ENCODE measurements around the gene DDX42. TPM values are rescaled to one million over a fixed set of nuclear protein-coding genes. Genes with fewer than 3 reads are reported as not detected.
"Not testable (repeated sequence)": the region's sequence is repeated elsewhere in the genome, so short reads cannot be mapped to it uniquely, and the experiment has no call there.

Gene DDX42
- total RNA-seq, 1 experiment from 2014 or later = 174 TPM

DNA sequence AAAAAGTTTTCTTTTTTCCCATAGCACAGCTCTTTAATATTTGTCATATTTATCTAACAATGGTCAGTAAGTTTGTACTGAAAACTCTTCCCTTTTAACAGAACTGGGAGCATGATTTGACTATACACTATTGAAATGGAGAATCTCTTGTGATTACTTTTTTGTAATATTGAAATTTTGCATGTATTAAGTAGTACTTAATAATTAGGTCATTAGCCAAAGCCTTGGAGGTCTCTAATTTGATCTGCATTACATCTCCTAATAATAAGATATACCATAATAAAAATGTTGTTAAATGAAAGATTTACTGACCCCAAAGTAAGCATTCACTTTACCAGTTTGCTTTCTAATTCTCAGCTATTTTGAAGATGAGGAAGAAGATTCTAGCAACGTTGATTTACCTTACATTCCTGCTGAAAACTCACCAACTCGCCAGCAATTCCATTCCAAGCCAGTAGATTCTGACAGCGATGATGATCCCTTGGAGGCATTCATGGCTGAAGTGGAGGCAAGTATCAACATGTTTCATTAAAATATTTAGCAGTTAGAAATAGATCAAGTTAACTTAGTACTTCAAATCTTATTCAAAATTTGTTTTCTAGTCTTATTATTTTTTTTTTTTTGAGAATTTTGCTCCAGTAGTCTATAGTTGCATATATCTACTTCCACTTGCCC is 18.2 kb downstream of the DDX42 start (continued):
- TF ChIP-seq, protein P1, sequence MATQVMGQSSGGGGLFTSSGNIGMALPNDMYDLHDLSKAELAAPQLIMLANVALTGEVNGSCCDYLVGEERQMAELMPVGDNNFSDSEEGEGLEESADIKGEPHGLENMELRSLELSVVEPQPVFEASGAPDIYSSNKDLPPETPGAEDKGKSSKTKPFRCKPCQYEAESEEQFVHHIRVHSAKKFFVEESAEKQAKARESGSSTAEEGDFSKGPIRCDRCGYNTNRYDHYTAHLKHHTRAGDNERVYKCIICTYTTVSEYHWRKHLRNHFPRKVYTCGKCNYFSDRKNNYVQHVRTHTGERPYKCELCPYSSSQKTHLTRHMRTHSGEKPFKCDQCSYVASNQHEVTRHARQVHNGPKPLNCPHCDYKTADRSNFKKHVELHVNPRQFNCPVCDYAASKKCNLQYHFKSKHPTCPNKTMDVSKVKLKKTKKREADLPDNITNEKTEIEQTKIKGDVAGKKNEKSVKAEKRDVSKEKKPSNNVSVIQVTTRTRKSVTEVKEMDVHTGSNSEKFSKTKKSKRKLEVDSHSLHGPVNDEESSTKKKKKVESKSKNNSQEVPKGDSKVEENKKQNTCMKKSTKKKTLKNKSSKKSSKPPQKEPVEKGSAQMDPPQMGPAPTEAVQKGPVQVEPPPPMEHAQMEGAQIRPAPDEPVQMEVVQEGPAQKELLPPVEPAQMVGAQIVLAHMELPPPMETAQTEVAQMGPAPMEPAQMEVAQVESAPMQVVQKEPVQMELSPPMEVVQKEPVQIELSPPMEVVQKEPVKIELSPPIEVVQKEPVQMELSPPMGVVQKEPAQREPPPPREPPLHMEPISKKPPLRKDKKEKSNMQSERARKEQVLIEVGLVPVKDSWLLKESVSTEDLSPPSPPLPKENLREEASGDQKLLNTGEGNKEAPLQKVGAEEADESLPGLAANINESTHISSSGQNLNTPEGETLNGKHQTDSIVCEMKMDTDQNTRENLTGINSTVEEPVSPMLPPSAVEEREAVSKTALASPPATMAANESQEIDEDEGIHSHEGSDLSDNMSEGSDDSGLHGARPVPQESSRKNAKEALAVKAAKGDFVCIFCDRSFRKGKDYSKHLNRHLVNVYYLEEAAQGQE (IDR thresholded peaks at IDR 0.05; ENCODE audit: low read depth) = no peak
- TF ChIP-seq ELF1 (IDR thresholded peaks at IDR 0.05; ENCODE audit: borderline replicate concordance, low read depth) (no peak), EZH2 (IDR thresholded peaks at IDR 0.05) (no peak), FOSL1 (IDR thresholded peaks at IDR 0.05; ENCODE audit: low read depth) (no peak), ZNF274 (IDR thresholded peaks at IDR 0.05; ENCODE audit: low read depth, low read length) (no peak)

DNA sequence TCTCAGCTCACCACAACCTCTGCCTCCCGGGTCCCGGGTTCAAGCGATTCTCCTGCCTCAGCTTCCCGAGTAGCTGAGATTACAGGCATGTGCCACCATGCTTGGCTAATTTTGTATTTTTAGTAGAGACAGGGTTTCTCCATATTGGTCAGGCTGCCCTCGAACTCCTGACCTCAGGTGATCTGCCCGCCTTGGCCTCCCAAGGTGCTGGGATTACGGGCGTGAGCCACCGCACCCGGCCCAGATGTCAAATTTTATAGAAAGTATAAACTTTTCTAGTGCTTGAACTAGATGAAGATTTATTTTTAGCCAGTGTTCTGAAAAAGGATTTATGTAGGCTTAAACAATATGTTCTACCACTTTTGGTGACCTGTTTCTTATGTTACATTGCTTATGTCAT is 22.4 kb downstream of the DDX42 start:
- CTCF ChIA-PET; H3K4me2 ChIP-seq (ENCODE audit: low read length); H3K9ac ChIP-seq (ENCODE audit: low read length); ATAC-seq; H3K27me3 ChIP-seq (ENCODE audit: insufficient read depth, low read length); RAD21 ChIA-PET (ENCODE audit: low non-redundant PET in 1 of 2, low total read pairs in 2 of 2, uncharacterized antibody in 2 of 2, unreplicated experiment in 2 of 2); DNase-seq (ENCODE audit: low read depth, low spot score); H3K9me3 ChIP-seq (ENCODE audit: control insufficient read depth in 1 of 2, insufficient read depth in 1 of 2, low read depth in 1 of 2, low read length in 2 of 2); H3K4me1 ChIP-seq (ENCODE audit: control insufficient read depth in 1 of 2, insufficient read depth in 2 of 2, low read length in 2 of 2); intact Hi-C loops (cut with micrococcal nuclease); H2AFZ ChIP-seq (ENCODE audit: low read depth, low read length, poor library complexity, severe bottlenecking); H3K27ac ChIP-seq (ENCODE audit: low read depth, low read length); H3K4me3 ChIP-seq (replicated peaks in 1 of 2; ENCODE audit: low read depth in 1 of 2, low read length in 2 of 2); BruUV-seq (replicated peaks); H3K9me2 ChIP-seq (ENCODE audit: insufficient read depth): not testable (repeated sequence)
- POLR2A ChIA-PET = interaction anchor here (1.0 kb wide), 1 partner anchor 23 kb away, joined by 3 read pairs; the partner anchor contains the start of gene CCDC47
- Histone ChIP-seq H4K20me1 (ENCODE audit: insufficient read depth) (peaks cover 21% of the 10 kb centered on the region; the same call in 1 of the 2 replicates), H3K36me3 (ENCODE audit: control insufficient read depth in 1 of 2, insufficient read depth in 2 of 2, low read length in 2 of 2) (peaks cover 90 to 91% of the 10 kb centered on the region in 2 experiments), H3K79me2 (ENCODE audit: insufficient read depth, low read length) (peaks cover 96% of the 10 kb centered on the region)
